PFSK-1 (cell line): ENCODE data around the gene NME9.

Experiments used
- POLR2AphosphoS5 ChIP-seq: IDR thresholded peaks from 2 replicates; pipeline ENCODE4 v1.6.1; 2012; ENCODE audit warnings: low read depth, mild to moderate bottlenecking, control low read depth, low read length, moderate library complexity
- SIN3A ChIP-seq: IDR thresholded peaks from 2 replicates; pipeline ENCODE4 v1.6.1; 2012; ENCODE audit warnings: mild to moderate bottlenecking, low read length, moderate library complexity, borderline replicate concordance; ENCODE audit not compliant: insufficient read depth

DNA sequence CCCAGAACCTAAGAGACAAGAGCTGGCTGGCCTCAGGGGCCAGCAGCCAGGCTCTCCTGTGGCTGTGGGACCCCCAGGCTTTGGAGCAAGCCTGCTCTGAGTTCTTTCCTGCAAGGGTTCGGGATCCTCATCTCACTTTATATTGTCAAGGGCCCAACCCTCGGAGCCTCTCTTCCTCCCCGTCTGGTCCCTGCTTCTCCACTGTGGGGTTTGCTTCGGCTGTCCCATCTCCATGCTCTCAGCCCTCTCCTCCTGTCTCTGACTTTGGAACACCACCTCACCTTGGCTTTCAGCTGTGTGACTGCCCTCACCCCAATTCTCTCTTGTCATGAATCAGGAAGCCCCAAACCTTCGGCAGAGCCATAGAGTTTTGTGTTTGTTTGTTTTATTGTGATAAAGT lies 48.7 kb upstream of the NME9 start:
- TF ChIP-seq SIN3A (no peak), POLR2AphosphoS5 (no peak)
